Suprapubic skin (tissue), 4 donors: ENCODE measurements around the gene TBC1D20. TPM values are rescaled to one million over a fixed set of nuclear protein-coding genes. Genes with fewer than 3 reads are reported as not detected.

Source experiments
- DNase-seq, 2 donors: peaks; one replicate each; pipeline ENCODE4 v3.0.0-alpha.2; 2019; ENCODE audit warnings: low spot score in 2 of 2
- H3K27ac ChIP-seq: fragments of 200-600 bp; sonication (generic); one replicate; pipeline ENCODE4 v1.5.1; 2019
- H3K27me3 ChIP-seq: fragments of 200-600 bp; sonication (generic); one replicate; pipeline ENCODE4 v1.5.1; 2019
- H3K36me3 ChIP-seq: fragments of 200-600 bp; sonication (generic); one replicate; pipeline ENCODE4 v1.5.1; 2019
- H3K4me1 ChIP-seq: fragments of 200-600 bp; sonication (generic); one replicate; pipeline ENCODE4 v1.5.1; 2019
- H3K4me3 ChIP-seq: fragments of 200-600 bp; sonication (generic); one replicate; pipeline ENCODE4 v1.5.1; 2019; ENCODE audit warnings: mild to moderate bottlenecking
- H3K9me3 ChIP-seq: fragments of 200-600 bp; sonication (generic); one replicate; pipeline ENCODE4 v1.5.1; 2019
- EP300 ChIP-seq: sonication (generic); formaldehyde crosslinking; IDR thresholded peaks from one replicate; pipeline ENCODE4 v1.6.1; 2017; ENCODE audit warnings: antibody characterized with exemption
- POLR2A ChIP-seq, 2 donors: fragments of 450-650 bp; IDR thresholded peaks; one replicate each; pipeline ENCODE4 v1.6.1; 2017; ENCODE audit warnings: antibody characterized with exemption in 2 of 2, mild to moderate bottlenecking in 2 of 2, moderate library complexity in 2 of 2
- POLR2AphosphoS5 ChIP-seq, 3 donors: sonication (generic); formaldehyde crosslinking; IDR thresholded peaks; one replicate each; pipeline ENCODE4 v1.6.1; 2017; ENCODE audit warnings: antibody characterized with exemption in 3 of 3
- WGBS: methylation state at CpG from one replicate; pipeline ENCODE4 v1.1.5; 2018; 5-methylcytosine and 5-hydroxymethylcytosine counted together
- total RNA-seq, 4 donors: library from RNA; depleted of rRNA; stranded (reverse); fragments of >200 nt; gene quantifications; one replicate each; pipeline ENCODE4 v1.1.0, GENCODE V29; 2016
- TF ChIP-seq, protein P1 (sequence below), 2 donors: fragments of 200-600 bp in 1 of 2; fragments of 450-650 bp in 1 of 2; sonication (generic) in 1 of 2; IDR thresholded peaks; one replicate each; pipeline ENCODE4 v1.5.1; 2016 to 2019; ENCODE audit warnings: antibody characterized with exemption in 2 of 2, mild to moderate bottlenecking in 1 of 2, moderate library complexity in 1 of 2

TBC1D20 gene
- total RNA-seq, 4 donors from 2014 or later: 49.0 to 78.7 (median 60.6) TPM

DNA sequence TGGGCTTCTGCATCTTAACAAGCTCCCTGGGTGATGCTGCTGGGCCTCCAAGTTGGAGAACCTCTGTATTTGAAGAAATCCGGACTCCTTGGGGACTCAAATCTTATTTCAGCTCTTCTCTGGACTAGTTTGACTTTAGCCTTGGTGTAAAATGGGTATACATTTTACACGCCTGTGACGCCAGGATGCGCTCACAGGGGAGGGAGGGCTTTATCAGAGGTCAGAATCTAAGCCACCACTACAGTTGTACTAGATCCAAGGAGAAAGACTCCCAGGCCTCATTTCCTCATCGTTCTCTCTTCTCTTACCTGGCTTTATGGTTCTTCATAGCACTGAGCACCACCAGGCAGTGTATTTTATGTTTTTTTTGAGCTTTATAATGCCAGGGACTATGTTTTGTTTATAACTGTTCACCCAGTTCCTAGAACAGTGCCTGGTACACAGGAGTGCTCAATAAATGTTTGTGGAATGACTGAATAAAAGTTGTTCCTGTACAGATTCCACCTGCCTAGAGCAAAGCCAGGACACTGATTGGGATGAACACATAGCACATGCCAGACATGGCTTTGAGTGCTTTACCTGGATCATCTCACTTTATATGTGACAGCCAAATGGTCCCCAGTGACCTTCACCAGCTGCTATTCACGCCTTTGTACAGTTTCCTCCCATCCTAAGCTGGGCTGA, 59.3 kb downstream of the TBC1D20 start:
- no peaks in the 10 kb centered on the region for H3K9me3 ChIP-seq
- H3K27me3 ChIP-seq: no peaks in the 10 kb centered on the region
- TF ChIP-seq POLR2AphosphoS5 (IDR thresholded peaks at IDR 0.05) (no peak), EP300 (no peak), POLR2A (IDR thresholded peaks at IDR 0.05) (no peak)
- TF ChIP-seq, protein P1, sequence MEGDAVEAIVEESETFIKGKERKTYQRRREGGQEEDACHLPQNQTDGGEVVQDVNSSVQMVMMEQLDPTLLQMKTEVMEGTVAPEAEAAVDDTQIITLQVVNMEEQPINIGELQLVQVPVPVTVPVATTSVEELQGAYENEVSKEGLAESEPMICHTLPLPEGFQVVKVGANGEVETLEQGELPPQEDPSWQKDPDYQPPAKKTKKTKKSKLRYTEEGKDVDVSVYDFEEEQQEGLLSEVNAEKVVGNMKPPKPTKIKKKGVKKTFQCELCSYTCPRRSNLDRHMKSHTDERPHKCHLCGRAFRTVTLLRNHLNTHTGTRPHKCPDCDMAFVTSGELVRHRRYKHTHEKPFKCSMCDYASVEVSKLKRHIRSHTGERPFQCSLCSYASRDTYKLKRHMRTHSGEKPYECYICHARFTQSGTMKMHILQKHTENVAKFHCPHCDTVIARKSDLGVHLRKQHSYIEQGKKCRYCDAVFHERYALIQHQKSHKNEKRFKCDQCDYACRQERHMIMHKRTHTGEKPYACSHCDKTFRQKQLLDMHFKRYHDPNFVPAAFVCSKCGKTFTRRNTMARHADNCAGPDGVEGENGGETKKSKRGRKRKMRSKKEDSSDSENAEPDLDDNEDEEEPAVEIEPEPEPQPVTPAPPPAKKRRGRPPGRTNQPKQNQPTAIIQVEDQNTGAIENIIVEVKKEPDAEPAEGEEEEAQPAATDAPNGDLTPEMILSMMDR (IDR thresholded peaks at IDR 0.05): no peak
- H3K4me1 ChIP-seq: peaks cover 9% of the 10 kb centered on the region
- no peak for DNase-seq
- no peak overlapping the region for H3K27ac ChIP-seq
- 95% methylated on average over 6 of the region's 6 CpGs for WGBS
- H3K36me3 ChIP-seq: no peaks in the 10 kb centered on the region
- no peak overlapping the region for H3K4me3 ChIP-seq

DNA sequence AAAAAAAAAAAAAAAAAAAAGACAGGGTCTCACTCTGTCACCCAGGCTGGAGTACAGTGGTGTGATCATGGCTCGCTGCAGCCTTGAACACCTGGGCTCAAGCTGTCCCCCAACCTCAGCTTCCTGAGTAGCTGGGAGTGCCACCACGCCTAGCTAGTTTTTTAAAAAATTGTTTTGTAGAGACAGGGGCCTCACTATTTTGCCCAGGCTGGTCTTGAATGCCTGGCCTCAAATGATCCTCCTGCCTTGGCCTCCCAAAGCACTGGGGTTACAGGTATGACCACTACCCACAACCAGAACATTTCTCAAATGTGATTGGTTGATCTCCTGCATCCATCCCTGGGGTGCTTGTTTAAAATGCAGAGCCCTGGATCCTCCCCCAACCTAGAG, 59.8 kb downstream of the TBC1D20 start:
- H3K4me1 ChIP-seq: peaks cover 8% of the 10 kb centered on the region
- H3K36me3 ChIP-seq: peaks cover 4% of the 10 kb centered on the region
- 86% methylated on average over 2 of the region's 2 CpGs for WGBS
- no peak for DNase-seq
- H3K27ac ChIP-seq: no peak overlapping the region
- TF ChIP-seq EP300 (no peak), POLR2AphosphoS5 (IDR thresholded peaks at IDR 0.05) (no peak), POLR2A (IDR thresholded peaks at IDR 0.05) (no peak)
- TF ChIP-seq, protein P1 (IDR thresholded peaks at IDR 0.05): no peak
- no peaks in the 10 kb centered on the region for H3K9me3 ChIP-seq
- H3K27me3 ChIP-seq: no peaks in the 10 kb centered on the region
- H3K4me3 ChIP-seq: no peak overlapping the region

GRCh38 chr20:401682-402495, 60.4 kb downstream of the TBC1D20 start:
- Histone ChIP-seq H3K4me1 (peaks cover 2% of the 10 kb centered on the region), H3K9me3 (no peaks in the 10 kb centered on the region), H3K4me3 (no peak overlapping the region), H3K36me3 (peaks cover 8% of the 10 kb centered on the region), H3K27ac (no peak overlapping the region), H3K27me3 (no peaks in the 10 kb centered on the region)
- TF ChIP-seq EP300 (no peak), POLR2A (IDR thresholded peaks at IDR 0.05) (no peak), POLR2AphosphoS5 (IDR thresholded peaks at IDR 0.05) (no peak)
- TF ChIP-seq, protein P1 (IDR thresholded peaks at IDR 0.05): no peak
- no peak for DNase-seq
- 80% methylated on average over 9 of the region's 9 CpGs for WGBS

DNA sequence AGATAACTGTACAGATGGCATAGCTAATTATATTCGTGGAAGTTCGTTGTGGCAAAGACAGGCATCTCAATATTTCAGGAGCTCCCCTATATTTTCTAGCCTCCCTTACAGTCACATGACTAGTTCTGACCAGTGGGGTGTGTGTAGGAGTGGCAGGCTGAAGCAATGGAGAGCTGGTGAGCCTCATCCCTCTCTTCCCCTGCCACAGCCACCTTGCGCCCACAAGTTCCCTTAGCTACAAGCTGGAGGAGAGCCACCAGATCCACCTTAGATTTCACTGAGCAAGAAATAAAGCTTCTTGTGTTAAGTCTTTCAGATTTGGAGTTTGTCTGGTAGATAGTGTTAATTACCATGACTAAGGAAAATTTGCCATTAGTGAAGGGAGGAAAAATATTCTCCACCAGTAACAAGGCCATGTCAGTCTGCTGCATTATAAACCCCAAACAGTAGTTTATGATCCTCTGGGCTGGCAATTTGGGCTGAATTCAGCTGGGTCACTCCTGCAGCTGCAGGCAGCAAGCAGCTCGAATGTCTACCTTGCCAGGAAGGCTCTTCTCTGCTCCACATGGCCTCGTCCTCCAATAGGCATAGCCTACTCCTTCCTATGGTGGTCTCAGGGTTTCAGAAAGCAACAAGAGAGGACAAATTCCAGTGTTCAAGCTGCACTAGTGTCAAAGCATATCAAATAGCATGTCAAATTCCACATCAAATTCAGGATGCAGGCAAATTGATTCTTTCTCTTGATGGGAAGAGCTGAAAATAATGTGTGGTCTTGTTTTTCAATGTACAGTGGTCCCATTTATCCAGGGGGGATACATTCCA, 61.7 kb downstream of the TBC1D20 start:
- DNase-seq: no peak
- Histone ChIP-seq H3K27me3 (no peaks in the 10 kb centered on the region), H3K4me3 (no peak overlapping the region), H3K27ac (no peak overlapping the region), H3K36me3 (peaks cover 21% of the 10 kb centered on the region), H3K9me3 (no peaks in the 10 kb centered on the region), H3K4me1 (no peaks in the 10 kb centered on the region)
- TF ChIP-seq POLR2A (IDR thresholded peaks at IDR 0.05) (no peak), POLR2AphosphoS5 (IDR thresholded peaks at IDR 0.05) (no peak), EP300 (no peak)
- TF ChIP-seq, protein P1 (IDR thresholded peaks at IDR 0.05): no peak
- WGBS: 65% methylated on average over 5 of the region's 5 CpGs

- no peak for DNase-seq
- H3K9me3 ChIP-seq: no peaks in the 10 kb centered on the region
- no peaks in the 10 kb centered on the region for H3K4me1 ChIP-seq
- H3K36me3 ChIP-seq: peaks cover 24% of the 10 kb centered on the region
- no peak overlapping the region for H3K27ac ChIP-seq
- H3K27me3 ChIP-seq: no peaks in the 10 kb centered on the region
- 48% methylated on average over 2 of the region's 2 CpGs for WGBS
- no peak overlapping the region for H3K4me3 ChIP-seq
- TF ChIP-seq POLR2A (IDR thresholded peaks at IDR 0.05) (no peak), EP300 (no peak), POLR2AphosphoS5 (IDR thresholded peaks at IDR 0.05) (no peak)
- TF ChIP-seq, protein P1 (IDR thresholded peaks at IDR 0.05): no peak
These were observed 62.2 kb downstream of the TBC1D20 start for GRCh38 chr20:400128-400453.
